Stimulated activated CD4-positive, alpha-beta T cell treated with anti-CD3 and anti-CD28 coated beads, Interleukin-1b, Interleukin-23, amount 100 ng/mL, for 48 hours (primary cell): ENCODE data around the gene JMY.
"Not testable (repeated sequence)": the region's sequence is repeated elsewhere in the genome, so short reads cannot be mapped to it uniquely, and the experiment has no call there.

Source experiments
- DNase-seq: peaks from one replicate; pipeline ENCODE4 v3.0.0-alpha.2; 2020

The JMY gene

DNA sequence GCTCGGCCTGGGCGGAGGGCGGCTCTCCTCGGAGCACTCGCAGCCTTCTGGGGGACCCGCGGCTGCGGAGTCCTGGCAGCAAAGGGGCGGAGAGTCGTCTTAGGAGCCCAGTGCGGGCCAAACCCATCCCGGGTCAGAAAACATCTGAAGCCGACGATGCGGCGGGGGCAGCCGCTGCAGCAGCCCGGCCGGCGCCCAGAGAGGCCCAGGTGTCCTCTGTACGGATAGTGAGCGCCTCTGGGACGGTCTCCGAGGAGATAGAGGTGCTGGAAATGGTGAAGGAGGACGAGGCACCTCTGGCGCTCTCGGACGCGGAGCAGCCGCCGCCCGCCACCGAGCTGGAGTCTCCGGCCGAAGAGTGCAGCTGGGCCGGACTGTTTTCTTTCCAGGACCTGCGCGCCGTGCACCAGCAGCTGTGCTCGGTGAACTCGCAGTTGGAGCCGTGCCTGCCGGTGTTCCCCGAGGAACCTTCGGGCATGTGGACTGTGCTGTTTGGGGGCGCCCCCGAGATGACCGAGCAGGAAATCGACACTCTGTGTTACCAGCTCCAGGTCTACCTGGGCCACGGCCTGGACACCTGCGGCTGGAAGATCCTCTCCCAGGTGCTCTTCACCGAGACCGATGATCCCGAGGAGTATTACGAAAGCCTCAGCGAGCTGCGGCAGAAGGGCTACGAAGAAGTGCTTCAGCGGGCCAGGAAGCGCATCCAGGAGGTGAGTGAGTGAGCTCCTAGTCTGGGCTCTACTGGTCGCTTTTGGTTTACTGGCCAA lies 1.2 kb downstream of the JMY start:
- peak; percentile 34 for DNase-seq

DNA sequence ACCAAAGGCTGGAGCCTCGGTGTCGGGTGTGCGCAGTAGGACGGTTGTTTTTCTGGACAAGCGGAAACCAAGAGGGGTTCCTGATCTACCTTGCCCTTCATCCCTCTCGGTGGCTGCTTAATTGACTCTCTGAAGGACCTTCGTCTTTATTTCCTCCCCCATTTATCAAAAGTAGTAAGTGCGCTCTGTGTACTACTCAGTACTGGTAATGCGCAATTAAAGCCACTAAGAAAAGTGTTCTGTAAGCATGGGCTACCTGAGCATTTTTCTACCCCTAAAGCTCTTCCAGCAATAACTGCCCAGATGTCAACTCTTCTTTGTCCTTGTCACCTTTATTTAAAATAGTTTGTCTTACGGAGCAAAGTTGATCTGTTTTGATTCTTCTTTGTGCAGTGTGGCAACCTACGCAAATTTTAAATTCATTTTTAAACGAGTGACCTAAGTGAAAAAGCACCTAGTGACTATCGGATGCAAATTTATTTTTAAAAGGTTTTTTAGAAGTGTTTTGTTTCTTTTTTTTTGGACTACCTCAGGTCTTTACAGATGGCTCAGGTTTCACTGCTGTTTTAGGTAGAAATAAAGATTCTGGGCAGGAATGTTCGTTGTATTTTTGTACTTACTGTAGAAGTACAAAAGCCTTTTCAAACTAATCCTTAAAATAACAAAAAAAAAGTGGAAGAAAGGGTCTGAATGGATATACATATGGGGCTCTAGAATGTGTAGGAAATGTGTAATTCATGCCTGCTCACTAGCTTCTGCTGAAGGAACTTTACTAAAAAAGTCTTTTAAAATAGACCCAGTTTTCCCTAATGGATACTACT lies 2.0 kb downstream of the JMY start:
- DNase-seq: no peak

DNA sequence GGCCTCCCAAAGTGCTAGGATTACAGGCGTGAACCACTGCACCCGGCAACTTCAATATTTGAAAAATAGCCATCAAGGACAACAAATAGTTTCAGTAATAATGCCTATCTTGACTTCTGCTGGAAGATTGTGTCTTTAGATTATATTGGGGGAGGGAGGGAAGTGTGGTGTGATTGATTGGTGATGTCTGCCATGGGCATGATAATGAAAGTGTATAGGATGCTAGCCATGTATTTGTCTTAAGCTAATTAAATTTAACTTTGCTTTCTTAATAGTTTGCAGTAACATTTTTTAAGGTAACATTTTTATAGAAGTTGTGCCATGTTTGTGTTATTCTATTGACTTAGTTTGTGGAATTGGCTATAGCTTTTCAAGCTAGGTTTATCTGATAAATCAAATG lies 4.6 kb downstream of the JMY start:
- no peak for DNase-seq

DNA sequence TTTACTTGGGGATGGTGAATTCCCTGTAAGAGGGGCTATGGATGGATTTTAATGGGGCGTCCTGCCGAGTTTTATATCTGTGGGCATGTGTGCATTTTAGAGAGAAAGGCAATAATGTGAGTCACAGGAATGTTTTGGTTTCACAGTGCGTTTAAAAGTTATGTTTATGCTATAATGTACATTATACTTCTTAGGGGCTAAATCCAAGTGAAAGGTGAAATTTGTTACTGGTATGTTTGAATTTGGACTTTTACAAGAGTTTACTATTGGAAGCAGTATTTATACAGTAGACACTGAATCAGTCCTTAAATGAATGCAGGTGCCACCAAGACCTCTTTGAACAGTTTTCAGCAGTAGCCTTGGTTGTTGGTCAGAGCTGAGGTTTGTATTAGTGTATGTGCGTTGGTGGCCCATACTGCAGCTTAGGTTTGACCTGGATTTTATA lies 5.6 kb downstream of the JMY start:
- DNase-seq: no peak

DNA sequence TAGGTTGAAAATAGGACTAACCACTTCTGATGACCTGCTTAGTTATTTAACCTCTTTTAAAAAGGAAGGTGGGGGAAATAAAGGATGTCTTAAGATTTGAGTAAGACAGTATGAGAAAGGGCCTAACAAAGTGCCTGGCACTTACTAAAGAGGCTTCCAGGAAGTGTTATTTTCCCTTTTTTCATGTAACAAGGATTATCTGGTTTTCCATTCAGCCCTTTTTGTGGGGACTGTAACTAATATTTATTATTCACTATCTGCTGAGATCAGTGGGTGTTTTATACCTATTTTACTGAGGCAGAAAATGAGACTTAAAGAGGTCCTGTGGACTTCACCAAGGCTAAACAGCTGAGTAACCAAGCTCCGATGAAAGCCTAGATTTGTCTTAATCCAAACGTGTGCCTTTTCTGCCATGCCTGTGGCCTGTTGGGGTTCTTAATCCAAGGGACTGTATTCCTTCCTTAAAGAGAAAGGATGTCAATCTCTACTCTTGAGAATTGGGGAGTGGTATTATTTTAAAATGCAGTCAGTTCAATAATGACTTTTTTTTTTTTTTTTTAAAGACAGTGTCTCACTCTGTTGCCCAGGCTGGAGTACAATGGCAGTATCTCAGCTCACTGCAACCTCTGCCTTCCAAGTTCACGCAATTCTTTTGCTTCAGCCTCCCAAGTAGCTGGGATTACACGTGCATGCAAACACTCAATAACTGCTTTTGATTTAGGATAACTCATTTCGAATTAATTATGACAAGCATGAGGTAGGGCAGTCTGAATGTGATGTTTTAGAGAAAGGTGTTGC lies 6.5 kb downstream of the JMY start:
- no peak for DNase-seq

DNA sequence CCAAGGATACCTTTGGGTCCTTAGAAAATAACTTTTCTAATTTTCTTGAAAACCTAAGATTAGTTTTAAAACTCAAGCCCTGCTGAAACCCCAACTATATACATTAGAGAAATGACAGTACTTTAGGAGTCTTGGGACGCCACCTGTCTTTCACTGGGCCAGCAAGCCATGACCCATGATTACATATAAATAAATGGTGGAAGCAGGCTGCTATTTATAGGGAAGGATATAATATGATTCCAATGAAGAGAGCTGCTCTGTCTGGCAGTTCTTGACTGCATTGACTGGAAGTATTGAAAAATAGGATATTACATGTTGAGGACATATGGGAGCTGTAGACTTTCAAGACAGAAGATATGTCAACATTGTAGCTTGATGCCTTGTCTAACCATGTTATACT lies 7.3 kb downstream of the JMY start:
- no peak for DNase-seq

DNA sequence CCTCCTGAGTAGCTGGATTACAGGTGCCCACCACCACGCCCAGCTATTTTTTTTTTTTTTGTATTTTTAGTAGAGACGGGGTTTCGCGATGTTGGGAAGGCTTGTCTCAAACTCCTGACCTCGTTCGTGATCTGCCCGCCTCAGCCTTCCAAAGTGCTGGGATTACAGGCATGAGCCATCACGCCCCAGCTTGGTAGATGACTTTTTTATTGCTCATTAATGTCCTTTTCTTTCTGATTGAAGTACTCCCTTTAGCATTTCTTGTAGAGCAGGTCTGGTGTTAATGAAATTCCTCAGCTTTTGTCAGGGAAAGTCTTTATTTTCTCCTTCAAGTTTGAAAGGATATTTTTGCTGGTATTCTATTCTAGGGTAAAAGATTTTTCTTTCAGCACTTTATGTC lies 18.1 kb downstream of the JMY start:
- DNase-seq: not testable (repeated sequence)

DNA sequence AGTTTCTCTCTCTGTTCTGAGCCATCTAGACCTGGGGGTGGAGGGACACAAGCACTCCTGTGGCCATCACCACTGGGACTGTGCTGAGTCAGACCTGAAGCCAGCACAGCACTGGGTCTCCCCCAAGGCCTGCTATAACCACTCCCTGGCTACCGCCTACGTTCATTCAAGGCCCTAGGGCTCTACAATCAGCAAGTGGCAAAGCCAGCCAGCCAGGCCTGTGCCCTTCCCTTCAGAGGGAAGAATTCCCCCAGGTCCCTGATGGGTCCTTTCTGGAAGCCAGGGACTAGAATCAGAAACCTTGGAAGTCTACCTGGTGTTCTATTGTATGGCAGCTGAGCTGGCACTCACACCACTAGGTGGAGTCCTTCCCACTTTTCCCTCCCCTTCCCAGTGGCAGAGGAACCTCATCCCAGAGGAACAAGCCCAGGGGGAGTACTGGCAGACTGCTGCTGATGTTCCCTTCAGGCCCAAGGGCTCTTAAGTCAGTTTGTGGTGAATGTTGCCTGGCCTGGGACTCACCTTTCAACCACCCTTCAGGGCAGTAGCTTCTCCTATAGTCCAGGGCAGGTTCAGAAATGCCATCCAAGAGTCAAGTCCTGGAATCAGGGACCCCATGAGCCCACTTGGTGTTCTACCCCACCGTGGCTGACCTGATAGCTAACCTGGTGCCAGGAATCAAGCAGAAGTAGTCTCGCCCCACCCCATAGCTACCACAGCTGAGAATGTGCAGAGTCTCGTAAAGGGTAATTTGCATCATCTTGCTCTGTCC lies 20.0 kb downstream of the JMY start:
- peak; percentile 37 for DNase-seq

DNA sequence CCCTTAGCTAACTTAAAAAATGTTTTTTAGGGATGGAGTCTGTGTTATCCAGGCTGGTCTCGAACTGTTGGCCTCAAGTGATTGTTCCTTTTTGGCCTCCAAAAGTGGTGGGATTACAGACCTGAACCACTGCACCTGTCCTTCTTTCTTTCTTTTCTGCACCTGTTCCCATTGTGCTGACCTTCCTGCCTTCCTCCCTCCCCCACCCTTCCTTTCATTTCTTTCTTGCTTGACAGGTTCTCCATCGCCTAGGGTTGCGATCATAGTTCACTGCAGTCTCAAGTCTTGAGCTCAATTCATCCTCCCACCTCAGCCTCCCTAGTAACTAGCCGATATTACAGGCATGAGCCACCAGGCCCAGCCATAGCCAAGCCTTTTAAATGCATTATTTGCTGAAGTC lies 20.6 kb downstream of the JMY start:
- no peak for DNase-seq

DNA sequence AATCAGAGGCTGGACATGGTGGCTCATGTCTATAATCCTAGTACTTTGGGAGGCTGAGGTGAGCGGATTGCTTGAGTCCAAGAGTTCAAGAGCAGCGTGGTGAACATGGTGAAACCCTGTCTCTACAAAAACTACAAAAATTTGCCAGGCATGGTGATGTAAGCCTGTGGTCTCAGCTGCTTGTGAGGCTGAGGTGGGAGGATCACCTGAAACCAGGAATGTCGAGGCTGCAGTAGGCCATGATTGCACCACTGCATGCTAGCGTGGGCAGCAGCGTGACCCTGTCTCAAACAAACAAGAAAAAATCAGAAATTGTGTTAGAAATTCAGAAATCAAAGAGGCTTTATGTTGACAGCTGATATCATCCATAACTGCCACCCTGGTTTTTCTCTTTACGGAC lies 21.4 kb downstream of the JMY start:
- DNase-seq: no peak

DNA sequence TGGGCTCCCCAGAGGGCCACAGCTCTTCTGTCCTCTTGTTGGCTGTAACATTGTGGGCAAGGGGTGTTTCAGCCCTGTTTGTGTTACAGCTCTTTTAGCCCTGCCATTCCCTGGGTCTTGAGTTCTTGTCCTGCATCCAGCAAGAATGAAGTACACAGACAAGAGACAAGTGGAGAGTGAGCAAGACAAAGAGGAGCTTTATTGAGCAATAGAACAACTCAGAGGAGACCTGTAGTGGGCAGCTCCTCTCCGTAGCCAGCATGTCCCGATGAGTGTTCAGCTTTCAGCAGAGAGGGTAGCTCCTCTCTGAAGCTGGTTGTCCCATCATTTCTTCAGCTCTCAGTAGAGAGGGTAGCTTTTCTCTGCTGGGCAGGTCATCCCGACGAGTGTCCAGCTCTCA lies 22.9 kb downstream of the JMY start:
- DNase-seq: no peak

DNA sequence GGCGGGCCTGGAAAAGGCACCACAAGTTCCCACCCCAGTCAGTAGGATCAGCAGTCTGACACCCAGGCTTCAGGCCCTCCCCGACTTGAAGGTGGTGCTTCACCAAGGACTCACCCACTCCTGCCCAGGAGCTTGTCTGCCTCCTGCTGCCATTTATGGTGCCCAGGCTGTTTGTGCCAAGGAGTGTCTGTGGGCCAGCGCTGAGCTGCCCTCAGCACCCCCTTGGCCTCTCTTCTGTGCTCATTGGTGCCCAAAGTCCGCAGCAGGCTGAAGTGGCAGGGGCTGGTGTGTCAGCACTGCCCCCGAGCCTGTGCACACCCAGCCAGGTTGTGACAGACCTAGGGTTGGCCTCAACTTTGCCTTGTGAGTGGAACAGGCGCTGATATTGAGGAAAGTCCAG lies 23.5 kb downstream of the JMY start:
- DNase-seq: no peak

DNA sequence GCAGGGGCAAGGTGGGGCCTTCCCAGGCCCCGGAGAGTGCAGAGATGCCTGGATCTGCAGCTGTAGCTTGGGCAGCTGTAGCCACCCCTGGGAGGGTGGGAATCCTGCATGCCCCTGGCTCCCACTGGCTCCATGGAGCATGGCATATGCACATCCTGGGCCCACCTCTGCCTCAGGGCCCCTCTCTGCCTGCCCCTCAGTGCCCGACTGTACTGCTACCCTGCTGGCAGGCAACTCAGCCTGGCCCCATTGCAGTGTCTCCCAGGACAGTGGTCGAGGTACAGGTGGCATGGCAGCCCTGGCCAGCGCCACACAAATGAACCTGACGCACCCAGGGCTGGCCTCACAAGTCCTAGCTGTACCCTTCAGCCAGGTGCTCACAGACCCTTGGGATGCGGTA lies 23.9 kb downstream of the JMY start:
- DNase-seq: no peak

DNA sequence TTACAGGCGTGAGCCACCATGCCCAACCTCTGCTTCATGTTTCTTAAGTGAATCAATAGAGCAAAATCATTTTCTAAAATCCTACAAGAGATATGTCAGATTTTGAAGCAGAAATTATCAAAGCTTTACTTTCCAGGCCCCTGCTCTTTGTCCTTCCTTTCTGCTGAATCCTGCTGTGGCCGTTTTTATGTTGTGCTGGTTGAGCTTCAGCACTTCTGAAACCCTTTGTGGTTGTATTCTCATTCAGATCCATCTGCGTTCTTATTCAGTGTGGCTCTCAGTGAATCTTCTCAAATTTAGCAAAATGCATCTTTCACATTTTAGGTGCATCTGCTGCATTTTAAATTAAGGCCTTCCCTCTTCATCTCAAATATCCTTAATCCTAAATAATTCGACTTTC lies 26.0 kb downstream of the JMY start:
- no peak for DNase-seq

DNA sequence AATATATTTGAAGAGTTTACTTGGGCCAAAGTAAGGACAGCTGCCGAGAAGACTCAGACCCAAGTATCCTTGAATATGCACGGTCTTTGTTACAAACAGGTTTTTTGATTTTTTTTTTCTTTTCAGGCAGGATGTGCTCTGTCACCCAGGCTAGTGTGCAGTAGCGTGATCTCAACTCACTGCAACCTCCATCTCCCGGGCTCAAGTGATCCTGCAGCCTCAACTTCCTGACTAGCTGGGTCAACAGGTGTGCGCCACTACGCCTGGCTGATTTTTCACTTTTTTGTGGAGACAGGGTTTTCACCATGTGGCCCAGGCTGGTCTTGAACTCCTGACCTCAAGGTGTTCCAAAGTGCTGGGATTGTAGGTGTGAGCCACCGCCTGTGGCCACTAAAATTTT lies 27.4 kb downstream of the JMY start:
- DNase-seq: no peak

DNA sequence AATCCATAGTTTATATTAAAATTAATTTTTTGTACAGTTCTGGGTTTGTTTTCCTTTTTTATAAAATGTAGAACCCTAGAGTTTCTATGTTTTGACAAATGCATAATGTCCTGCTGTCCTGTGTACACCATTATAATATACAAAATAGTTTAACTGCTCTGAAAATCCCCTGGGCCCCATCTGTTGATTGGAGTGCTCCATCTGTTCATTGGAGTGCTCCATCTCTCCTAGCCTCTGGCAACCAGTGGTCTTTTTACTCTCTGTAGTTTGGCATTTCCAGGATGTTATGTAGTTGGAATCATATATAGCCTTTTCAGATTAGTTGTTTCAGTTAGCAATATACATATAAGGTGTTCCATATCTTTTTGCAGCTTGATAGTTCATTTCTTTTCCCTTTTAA lies 31.2 kb downstream of the JMY start:
- DNase-seq: no peak

DNA sequence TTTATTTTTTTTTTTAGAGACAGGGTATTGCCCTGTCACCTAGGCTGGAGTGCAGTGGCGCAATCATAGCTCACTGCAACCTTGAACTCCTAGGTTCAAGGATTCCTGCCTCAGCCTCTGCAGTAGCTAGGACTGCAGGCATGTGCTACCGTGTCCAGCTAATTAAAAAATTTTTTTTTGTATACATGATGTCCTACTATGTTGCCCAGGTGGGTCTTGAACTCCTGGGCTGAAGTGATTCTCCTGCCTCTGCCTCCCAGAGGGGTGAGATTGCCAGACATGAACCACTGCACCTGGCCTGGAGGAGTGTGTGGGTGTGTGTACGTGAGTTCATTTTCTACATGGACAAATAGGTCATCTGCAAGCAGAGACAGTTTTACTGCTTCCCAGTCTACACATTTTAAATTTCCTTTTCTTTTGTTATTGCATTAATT lies 33.8 kb downstream of the JMY start:
- DNase-seq: no peak

DNA sequence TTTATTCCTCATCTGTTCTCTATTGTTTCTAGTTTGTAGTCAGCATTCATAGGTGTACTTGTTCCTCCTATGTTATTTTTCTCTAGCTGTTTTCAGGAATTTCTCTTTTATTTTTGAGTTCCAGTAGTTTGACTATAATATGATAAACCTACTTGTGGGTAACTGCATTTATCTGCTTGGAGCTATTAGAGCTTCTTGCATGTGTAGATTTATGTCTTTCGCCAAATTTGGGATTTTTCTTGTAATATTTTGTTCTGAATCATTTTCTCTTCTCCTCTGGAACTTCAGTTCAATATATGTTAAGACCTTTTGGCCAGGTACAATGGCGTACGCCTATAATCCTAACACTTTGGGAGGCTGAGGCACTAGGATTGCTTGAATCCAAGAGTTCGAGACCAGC lies 37.4 kb downstream of the JMY start:
- no peak for DNase-seq

DNA sequence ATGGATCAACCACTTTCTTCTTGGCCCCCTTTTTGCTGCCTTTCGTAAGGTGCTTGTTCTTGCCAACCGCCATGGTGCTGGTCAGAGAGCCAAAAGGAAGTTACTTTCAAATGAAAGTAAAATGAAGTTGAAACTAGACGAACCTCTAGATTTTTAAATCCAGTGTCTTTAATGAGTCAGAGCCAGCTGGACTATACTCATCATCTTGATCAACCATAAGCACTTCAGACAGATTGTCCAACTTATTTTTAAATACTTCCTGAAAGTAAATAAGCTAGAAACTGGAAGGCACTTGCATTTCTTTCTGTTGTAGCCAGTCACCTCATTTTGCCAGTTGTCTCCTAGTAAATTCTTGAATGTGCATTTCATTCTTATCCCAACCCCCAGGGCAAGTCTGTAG lies 48.9 kb downstream of the JMY start:
- DNase-seq: no peak

DNA sequence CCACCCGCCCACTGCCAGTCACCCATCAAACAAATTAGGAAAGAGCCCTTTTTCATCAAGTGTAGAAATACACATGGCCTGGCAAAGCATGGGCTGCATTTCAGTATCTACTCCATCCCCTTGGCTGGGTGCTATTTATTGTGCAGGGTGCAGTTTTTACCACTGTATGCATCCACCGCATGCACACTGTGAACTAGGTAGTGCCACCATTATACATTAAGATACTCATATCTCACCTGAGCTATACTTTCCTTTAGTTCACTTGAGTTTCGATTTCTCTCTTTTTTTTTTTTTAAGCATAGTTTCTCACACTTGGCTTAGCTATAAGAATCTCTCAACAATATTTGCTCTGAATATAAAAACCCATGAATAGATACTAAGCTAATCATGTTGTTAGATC lies 49.4 kb downstream of the JMY start:
- DNase-seq: no peak

DNA sequence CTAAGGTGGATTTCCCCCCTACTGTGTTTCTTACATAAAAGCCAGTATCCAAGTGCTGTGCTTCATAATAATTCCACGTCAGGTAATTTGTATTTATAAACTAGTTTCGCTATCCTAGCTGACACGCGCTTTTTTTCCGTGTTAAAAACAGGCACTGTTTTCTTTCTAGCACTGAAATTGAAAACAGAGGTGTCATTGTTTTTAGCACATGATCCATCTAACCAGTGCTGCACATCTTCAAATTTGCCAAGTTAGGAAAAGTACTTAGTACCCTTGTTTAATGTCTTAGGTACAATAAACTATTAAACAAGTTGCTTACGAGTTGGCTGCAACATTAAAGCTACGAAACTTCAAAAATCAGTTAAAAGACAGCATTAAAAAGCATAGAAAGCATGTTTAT lies 49.9 kb downstream of the JMY start:
- no peak for DNase-seq

DNA sequence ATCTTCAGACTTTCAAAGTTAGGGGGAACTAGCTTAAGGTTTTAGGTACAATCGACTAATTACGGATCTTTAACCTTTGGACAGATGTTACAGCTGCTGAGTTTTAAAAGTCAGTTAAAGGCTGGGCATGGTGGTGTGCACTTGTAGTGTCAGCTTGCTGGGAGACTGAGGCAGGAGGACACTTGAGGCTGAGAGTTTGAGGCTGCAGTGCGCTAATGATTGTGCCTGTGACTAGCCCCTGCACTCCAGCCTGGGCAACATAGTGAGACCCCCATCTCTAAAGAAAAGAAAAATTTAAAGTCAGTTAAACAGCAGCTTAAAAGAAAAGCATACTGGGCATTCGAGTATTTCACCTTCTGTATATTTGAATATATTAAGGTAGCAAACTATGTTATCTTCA lies 51.4 kb downstream of the JMY start:
- DNase-seq: no peak

DNA sequence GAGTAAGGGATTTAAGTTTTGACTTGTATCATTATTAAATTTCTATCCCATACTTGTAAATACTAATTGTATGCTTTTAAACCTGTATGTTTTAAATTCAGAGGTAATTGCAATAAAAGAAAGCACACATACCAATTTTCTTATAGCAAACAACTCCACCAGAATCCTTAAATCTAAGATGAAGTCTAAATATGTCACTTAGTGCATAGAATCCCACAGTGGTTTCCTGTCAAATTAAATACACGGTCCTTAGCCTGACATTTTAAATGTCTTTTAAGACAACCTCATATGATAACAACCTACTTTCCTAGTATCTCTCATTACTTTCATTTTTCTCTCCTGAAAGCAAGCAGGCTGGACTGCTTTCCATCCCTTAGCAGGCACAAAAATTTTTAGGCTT lies 52.0 kb downstream of the JMY start:
- DNase-seq: no peak
